Right atrium auricular region (tissue), 2 donors: ENCODE measurements around the gene CMSS1. TPM values are rescaled to one million over a fixed set of nuclear protein-coding genes. Genes with fewer than 3 reads are reported as not detected.

Experiments used
- DNase-seq: peaks from one replicate; pipeline ENCODE4 v3.0.0-alpha.2; 2019; ENCODE audit warnings: low spot score
- H3K27ac ChIP-seq, 2 donors: fragments of 200-600 bp; sonication (generic); 1 replicate in 1 of 2; 2 replicates in 1 of 2; pipeline ENCODE4 v1.5.1; 2016 to 2019
- H3K27me3 ChIP-seq, 2 donors: fragments of 200-600 bp; sonication (generic); one replicate each; pipeline versions ENCODE4 v1.5.1 to v1.6.0; 2017 to 2019
- H3K36me3 ChIP-seq: fragments of 200-600 bp; sonication (generic); one replicate; pipeline ENCODE4 v1.5.1; 2016
- H3K4me1 ChIP-seq, 2 donors: fragments of 200-600 bp; sonication (generic); one replicate each; pipeline versions ENCODE4 v1.5.1 to v1.6.0; 2017 to 2019
- H3K4me3 ChIP-seq, 2 donors: fragments of 200-600 bp; sonication (generic); 1 replicate in 1 of 2; 2 replicates in 1 of 2; pipeline ENCODE4 v1.5.1; 2017 to 2019; ENCODE audit warnings: mild to moderate bottlenecking in 1 of 2, moderate library complexity in 1 of 2
- H3K9me3 ChIP-seq, 2 donors: fragments of 200-600 bp; sonication (generic); one replicate each; pipeline ENCODE4 v1.5.1; 2019
- total RNA-seq, 2 donors: library from RNA; depleted of rRNA; stranded (reverse); fragments of >200 nt; gene quantifications; one replicate each; pipeline ENCODE4 v1.1.0, GENCODE V29; 2016
- TF ChIP-seq, protein P1 (sequence below), 2 donors: fragments of 200-600 bp; sonication (generic); IDR thresholded peaks; one replicate each; pipeline ENCODE4 v1.5.1; 2019; ENCODE audit warnings: antibody characterized with exemption in 2 of 2

The CMSS1 gene
- total RNA-seq, 2 donors from 2014 or later = 5.7 to 17.7 TPM

GRCh38 chr3:99803297-99803696 is 14.4 kb upstream of the CMSS1 start:
- no peak for DNase-seq
- TF ChIP-seq, protein P1, sequence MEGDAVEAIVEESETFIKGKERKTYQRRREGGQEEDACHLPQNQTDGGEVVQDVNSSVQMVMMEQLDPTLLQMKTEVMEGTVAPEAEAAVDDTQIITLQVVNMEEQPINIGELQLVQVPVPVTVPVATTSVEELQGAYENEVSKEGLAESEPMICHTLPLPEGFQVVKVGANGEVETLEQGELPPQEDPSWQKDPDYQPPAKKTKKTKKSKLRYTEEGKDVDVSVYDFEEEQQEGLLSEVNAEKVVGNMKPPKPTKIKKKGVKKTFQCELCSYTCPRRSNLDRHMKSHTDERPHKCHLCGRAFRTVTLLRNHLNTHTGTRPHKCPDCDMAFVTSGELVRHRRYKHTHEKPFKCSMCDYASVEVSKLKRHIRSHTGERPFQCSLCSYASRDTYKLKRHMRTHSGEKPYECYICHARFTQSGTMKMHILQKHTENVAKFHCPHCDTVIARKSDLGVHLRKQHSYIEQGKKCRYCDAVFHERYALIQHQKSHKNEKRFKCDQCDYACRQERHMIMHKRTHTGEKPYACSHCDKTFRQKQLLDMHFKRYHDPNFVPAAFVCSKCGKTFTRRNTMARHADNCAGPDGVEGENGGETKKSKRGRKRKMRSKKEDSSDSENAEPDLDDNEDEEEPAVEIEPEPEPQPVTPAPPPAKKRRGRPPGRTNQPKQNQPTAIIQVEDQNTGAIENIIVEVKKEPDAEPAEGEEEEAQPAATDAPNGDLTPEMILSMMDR (IDR thresholded peaks at IDR 0.05) = no peak

DNA sequence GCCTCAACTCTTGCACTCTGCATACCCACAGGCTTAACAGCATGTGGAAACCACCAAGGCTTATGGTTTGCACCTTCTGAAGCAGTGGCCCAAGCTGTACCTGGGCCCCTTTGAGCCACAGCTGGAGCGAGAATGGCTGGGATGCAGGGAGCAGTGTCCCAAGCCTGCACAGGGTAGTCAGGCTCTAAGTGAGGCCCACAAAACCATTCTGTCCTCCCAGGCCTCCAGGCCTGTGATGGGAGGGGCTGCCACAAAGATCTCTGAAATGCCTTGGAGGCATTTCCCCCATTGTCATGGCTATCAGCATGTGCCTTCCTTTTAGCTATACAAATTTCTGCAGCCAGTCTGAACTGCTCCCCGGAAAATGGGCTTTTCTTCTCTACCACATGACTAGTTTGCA is 12.5 kb upstream of the CMSS1 start:
- no peaks in the 10 kb centered on the region for H3K36me3 ChIP-seq
- peaks cover 0 to 11% of the 10 kb centered on the region in 2 donors for H3K9me3 ChIP-seq
- H3K27me3 ChIP-seq = no peaks in the 10 kb centered on the region
- no peak for DNase-seq
- TF ChIP-seq, protein P1 (IDR thresholded peaks at IDR 0.05) = no peak
- no peak overlapping the region for H3K4me3 ChIP-seq
- no peak overlapping the region for H3K27ac ChIP-seq
- H3K4me1 ChIP-seq = peaks cover 0 to 4% of the 10 kb centered on the region in 2 donors

More at GRCh38 chr3:99803297-99803696, 14.4 kb upstream of the CMSS1 start:
- no peaks in the 10 kb centered on the region for H3K36me3 ChIP-seq
- no peak overlapping the region for H3K4me3 ChIP-seq
- H3K27me3 ChIP-seq = no peaks in the 10 kb centered on the region
- no peaks in the 10 kb centered on the region for H3K4me1 ChIP-seq
- peaks cover 0 to 11% of the 10 kb centered on the region in 2 donors for H3K9me3 ChIP-seq
- no peak overlapping the region for H3K27ac ChIP-seq

DNA sequence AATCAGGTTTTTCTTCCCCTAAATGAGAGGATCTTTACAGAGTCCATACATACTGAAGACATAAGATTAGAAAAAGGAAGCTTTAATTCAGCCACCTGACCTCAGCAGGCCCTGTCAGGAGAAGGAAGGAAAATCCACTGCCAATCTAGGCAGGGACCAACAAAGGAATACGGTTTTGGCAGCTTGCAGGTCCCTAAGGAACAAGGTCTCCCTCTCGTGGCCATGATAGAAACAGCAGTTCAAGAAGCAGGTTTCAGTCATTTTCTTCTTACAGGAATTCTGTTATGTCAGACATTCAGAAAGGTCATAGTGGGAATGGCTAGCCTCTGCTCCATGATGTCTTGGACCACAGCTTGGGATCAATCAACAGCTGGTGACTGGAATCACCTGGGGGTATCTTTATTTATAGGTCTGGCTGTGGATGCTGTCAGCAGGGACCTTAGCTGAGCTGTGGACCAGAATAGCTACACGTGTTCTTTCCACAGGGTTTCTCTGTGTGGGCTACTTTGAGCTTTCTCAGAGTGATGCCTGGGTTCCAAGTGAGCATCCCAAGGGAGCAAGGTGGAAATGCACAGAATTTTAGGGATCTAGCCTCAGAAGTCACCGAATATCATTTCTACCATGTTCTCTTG is 9.4 kb upstream of the CMSS1 start:
- no peak for DNase-seq
- Histone ChIP-seq H3K4me1 (peaks cover 0 to 4% of the 10 kb centered on the region in 2 donors), H3K36me3 (no peaks in the 10 kb centered on the region), H3K27ac (no peak overlapping the region), H3K4me3 (no peak overlapping the region), H3K9me3 (peaks cover 0 to 11% of the 10 kb centered on the region in 2 donors), H3K27me3 (no peaks in the 10 kb centered on the region)
- TF ChIP-seq, protein P1 (IDR thresholded peaks at IDR 0.05) = peak; percentile 67 to 78

DNA sequence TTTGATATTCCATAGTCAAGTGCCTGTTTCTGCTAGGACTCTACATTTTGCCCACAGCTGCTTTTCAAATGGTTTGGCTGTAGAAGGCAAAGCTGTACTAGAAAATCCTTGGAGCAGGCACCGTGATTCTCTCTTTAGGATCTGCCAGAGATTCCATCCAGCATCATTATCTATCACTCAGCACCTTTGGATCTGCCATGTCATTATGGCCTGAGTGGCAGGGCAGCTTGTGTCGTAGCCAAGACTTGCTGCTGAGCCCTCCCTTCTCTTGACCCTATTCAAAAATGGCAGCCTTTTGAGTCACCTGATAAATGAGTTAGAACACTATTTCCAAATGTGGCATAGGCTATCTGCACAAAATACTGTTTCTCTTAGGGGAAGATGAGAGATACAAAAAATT is 8.1 kb upstream of the CMSS1 start:
- Histone ChIP-seq H3K27ac (no peak overlapping the region), H3K4me1 (peaks cover 0 to 4% of the 10 kb centered on the region in 2 donors), H3K27me3 (no peaks in the 10 kb centered on the region), H3K9me3 (peaks cover 0 to 10% of the 10 kb centered on the region in 2 donors), H3K4me3 (no peak overlapping the region), H3K36me3 (no peaks in the 10 kb centered on the region)
- DNase-seq = no peak
- TF ChIP-seq, protein P1 (IDR thresholded peaks at IDR 0.05) = no peak

DNA sequence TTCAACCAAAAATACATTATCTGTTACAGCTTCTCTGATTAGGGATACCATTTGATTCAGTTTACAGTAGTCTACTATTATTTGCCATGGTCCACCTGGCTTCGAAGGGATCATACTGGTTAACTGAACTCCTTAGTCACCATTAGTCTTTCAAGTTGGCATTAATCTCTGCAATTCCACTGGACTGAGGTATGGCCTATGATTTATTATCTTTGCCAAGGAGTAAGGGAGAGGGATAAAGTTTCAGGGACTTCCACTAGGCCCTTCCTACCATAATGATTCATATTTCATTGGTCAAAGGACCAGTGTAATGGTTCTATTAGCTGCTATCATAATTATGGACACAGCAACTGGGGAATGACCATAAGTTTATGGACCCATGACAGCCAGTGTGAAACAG is 7.3 kb upstream of the CMSS1 start:
- H3K27me3 ChIP-seq = no peaks in the 10 kb centered on the region
- TF ChIP-seq, protein P1 (IDR thresholded peaks at IDR 0.05) = no peak
- no peak overlapping the region for H3K4me3 ChIP-seq
- DNase-seq = no peak
- H3K9me3 ChIP-seq = peaks cover 0 to 2% of the 10 kb centered on the region in 2 donors
- no peak overlapping the region for H3K27ac ChIP-seq
- H3K4me1 ChIP-seq = peaks cover 0 to 4% of the 10 kb centered on the region in 2 donors
- H3K36me3 ChIP-seq = no peaks in the 10 kb centered on the region

- Histone ChIP-seq H3K4me3 (peak overlapping the region; percentile 64 to 80), H3K27me3 (no peaks in the 10 kb centered on the region), H3K4me1 (peaks cover 0 to 18% of the 10 kb centered on the region in 2 donors), H3K36me3 (no peaks in the 10 kb centered on the region), H3K9me3 (no peaks in the 10 kb centered on the region), H3K27ac (peak overlapping the region; percentile 88 to 90)
- DNase-seq = no peak
- TF ChIP-seq, protein P1 (IDR thresholded peaks at IDR 0.05) = no peak
Measured at GRCh38 chr3:99817047-99817436, 620 bp upstream of the CMSS1 start.
